D721Med (cell line): ENCODE measurements around the gene COX6A2.

Experiments
- DNase-seq: peaks from one replicate; pipeline ENCODE4 v3.0.0; 2011; ENCODE audit warnings: low spot score; ENCODE audit not compliant: insufficient read length
- FAIRE-seq: peaks from 2 replicates; lab custom pipeline; 2011; peaks lifted over from hg19 to GRCh38; lab: Jason Lieb, UNC
- TF ChIP-seq, protein P1 (sequence below): IDR thresholded peaks from 2 replicates; pipeline ENCODE4 v1.5.1; 2012; ENCODE audit warnings: mild to moderate bottlenecking, control low read depth; ENCODE audit not compliant: insufficient read depth; ENCODE audit errors: missing control alignments

Gene COX6A2

DNA sequence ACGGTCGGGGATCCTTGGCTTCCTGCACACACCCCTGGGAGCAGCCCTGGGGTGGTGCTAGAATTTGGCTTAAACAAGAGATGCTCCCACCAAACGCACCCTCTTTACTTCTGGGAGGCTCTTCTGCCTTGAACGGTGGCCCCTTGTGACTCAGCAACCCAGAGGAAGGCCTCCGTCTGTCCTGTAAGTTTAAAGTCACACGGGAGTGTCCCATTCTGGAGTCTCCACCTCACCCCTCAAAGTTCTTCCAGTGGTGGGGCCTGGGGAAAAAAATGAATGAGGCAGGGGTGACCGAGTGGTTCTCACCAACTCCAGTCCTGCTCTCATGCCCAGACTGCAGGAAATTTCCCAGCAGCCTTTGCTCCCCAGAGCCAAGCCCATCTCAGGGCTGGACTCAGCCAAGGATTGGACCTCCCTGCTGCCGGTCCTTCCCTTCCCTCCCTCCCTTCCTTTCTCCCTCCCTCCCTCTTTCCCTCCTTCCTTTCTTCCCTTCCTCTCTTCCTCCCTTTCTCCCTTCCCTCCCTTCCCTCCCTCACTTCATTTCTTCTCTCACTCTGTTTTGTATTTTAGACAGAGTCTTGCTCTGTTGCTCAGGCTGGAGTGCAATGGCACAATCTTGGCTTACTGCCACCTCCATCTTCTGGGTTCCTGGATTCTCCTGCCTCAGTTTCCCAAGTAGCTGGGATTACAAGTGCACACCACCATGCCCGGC is 23.7 kb downstream of the COX6A2 start:
- TF ChIP-seq, protein P1, sequence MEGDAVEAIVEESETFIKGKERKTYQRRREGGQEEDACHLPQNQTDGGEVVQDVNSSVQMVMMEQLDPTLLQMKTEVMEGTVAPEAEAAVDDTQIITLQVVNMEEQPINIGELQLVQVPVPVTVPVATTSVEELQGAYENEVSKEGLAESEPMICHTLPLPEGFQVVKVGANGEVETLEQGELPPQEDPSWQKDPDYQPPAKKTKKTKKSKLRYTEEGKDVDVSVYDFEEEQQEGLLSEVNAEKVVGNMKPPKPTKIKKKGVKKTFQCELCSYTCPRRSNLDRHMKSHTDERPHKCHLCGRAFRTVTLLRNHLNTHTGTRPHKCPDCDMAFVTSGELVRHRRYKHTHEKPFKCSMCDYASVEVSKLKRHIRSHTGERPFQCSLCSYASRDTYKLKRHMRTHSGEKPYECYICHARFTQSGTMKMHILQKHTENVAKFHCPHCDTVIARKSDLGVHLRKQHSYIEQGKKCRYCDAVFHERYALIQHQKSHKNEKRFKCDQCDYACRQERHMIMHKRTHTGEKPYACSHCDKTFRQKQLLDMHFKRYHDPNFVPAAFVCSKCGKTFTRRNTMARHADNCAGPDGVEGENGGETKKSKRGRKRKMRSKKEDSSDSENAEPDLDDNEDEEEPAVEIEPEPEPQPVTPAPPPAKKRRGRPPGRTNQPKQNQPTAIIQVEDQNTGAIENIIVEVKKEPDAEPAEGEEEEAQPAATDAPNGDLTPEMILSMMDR: no peak
- DNase-seq (no peak), FAIRE-seq (no peak)

GRCh38 chr16:31403590-31404352 is 24.4 kb downstream of the COX6A2 start:
- TF ChIP-seq, protein P1: no peak
- FAIRE-seq: no peak
- DNase-seq: no peak

DNA sequence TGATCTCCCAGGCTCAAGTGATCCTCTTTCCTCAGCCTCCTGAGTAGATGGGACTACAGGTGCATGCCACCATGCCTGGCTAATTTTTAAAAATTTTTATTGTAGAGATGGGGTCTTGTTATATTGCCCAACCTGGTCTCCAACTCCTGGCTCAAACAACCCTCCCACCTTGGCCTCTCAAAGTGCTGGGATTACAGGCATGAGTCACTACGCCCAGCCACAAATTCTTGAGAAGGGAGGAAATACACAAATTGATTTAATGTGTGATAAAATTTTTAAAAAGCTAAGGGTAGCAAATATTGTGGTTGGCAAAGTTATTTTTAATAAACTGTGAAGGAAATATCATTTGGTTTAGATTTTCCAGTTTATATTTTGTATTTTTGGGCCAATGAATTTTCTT is 25.5 kb downstream of the COX6A2 start:
- TF ChIP-seq, protein P1: no peak
- no peak for DNase-seq
- FAIRE-seq: no peak

DNA sequence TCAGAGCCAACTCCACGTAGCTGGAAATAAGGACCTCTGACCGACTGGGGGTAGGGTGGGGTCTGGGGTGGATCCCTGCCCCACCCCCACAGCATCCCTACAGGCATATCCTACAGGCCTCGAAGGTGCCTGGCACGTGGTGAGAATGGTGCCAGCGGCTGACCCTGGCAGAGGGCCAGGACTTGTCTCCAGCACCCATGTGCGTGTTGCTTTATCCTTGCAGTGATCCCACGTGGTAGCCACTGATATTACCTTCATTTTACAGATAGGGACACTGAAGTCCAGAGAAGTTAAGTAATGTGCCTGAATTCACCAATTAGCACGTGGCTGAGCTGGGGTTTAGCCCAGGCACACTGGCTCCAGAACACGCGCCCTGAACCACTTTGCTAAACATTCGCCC is 26.7 kb downstream of the COX6A2 start:
- no peak for DNase-seq
- TF ChIP-seq, protein P1: no peak
- FAIRE-seq: no peak

DNA sequence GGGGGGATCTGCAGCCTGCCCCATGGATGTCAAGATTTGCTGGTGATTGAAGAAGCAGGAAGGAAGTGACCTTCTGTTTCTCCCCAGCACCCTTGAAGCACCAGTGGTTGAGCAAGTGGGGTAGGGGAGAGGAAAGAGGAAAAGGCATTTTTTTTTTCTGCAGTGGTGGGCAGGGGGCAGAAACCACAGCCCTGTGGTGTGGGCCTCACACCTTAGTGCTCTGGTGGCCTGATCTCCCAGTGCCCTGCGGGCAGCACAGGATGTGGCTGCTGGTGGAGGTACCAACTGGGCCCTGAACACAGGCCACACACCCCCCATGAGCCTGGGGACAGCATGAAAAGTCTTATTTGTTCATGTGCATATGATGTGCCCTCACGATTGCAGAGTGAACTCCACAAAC is 28.0 kb downstream of the COX6A2 start:
- DNase-seq: no peak
- TF ChIP-seq, protein P1: no peak
- no peak for FAIRE-seq

GRCh38 chr16:31397701-31398100 is 30.5 kb downstream of the COX6A2 start:
- no peak for FAIRE-seq
- no peak for DNase-seq
- TF ChIP-seq, protein P1: no peak
